GM18868 (cell line): Measurements from ENCODE around the gene ADGRE3.
"Not testable (repeated sequence)": the region's sequence is repeated elsewhere in the genome, so short reads cannot be mapped to it uniquely, and the experiment has no call there.

ENCODE experiments used
- ATAC-seq: cut with Tn5 transposase; IDR thresholded peaks from one replicate; pipeline ENCODE4 v1.9.1; 2021; ENCODE audit warnings: mild to moderate bottlenecking, moderate library complexity; ENCODE audit not compliant: unreplicated experiment

Gene ADGRE3

GRCh38 chr19:14669940-14670339, 4.7 kb downstream of the ADGRE3 start:
- no peak for ATAC-seq

DNA sequence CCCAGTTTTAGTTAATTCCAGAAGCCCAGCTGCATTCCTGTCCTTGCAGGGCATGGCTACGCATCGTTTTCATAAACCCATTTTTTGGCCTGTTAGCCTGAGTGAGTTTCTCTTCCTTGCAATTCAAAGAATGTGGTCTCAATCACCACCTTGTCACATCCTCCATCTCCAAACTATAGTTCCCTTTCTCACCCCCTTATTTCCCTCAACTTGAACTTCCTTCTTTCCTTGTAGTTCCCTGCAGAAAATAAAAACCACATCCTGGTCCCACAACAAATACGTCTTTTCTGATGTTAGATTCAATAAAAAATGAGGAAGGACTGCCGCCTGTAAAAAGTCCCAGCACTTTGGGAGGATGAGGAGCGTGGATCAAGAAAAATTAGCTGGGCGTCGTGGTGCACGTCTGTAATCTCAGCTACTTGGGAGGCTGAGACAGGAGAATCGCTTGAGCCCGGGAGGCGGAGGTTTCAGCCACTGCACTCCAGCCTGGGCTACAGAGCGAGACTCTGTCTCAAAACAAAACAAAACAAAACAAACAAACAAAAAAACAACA, 13.2 kb downstream of the ADGRE3 start:
- ATAC-seq: no peak

- ATAC-seq: no peak
Observed at GRCh38 chr19:14659874-14660489, 14.7 kb downstream of the ADGRE3 start.

GRCh38 chr19:14655726-14656125, 18.9 kb downstream of the ADGRE3 start:
- no peak for ATAC-seq

- no peak for ATAC-seq
Observed at GRCh38 chr19:14654786-14655560, 19.7 kb downstream of the ADGRE3 start.

- no peak for ATAC-seq
Observed at GRCh38 chr19:14650161-14650560, 24.5 kb downstream of the ADGRE3 start.

DNA sequence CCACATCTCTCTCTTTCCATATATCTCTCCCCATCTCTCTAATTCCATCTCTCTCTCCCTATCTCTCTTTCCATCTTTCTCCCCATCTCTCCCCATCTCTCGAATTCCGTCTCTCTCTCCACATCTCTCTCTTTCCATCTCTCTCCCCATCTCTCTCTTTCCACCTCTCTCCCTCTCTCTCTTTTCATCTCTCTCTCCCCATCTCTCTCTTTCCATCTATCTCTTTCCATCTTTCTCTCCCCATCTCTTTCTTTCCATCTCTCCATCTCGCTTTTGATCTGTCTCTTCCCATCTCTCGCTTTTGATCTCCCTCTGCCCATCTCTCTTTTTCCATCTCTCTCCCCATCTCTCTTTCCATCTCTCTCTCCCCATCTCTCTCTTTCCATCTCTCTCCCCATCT, 25.6 kb downstream of the ADGRE3 start:
- ATAC-seq: no peak

DNA sequence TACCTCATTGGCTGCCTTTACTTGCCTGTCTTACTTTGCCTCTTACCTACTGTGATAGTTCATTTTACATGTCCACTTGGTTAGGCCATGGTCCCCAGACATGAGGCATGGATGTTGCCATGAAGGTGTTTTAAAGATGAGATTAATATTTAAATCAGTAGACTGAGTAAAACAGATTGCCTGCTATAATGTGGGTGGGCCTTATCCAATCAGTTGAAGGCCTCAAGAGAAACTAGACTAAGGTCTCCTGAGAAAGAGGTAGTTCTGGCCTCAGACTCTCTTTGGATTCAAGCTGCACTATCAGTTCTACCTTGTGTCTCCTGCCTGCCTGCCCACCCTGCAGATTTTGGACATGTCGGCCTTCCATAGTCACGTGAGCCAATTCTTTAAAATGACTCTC, 26.1 kb downstream of the ADGRE3 start:
- ATAC-seq: no peak

DNA sequence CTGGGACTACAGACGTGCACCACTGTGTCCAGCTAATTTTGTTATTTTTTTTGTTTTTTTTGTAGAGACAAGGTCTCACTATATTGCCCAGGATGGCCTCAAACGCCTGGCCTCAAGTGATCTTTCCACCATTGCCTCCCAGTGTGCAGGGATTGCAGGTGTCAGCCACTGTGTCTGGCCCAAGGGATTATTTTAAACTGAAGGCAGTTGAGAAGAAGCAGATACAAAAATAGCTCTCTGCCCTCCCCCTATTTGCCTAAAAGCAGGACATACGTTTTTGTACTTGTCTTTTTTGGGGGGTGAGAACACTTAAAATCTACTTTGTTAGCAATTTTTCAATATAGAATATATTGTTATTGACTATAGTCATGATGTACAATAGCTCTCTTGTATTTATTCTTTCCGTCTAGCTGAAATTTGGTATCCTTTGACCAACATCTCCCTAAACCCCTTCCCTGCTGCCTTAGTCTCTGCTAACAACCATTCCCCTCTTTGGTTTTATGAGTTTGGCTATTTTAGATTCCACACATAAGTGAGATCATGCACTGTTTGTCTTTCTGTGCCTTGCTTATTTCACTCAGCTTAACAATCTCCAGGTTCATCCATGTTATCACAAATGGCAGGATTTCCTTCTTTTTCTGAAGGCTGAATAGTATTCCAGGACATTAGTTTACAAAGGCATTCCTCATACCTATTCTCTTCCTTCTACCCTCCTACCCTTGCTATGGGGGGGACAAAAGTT, 34.9 kb downstream of the ADGRE3 start:
- ATAC-seq: no peak

DNA sequence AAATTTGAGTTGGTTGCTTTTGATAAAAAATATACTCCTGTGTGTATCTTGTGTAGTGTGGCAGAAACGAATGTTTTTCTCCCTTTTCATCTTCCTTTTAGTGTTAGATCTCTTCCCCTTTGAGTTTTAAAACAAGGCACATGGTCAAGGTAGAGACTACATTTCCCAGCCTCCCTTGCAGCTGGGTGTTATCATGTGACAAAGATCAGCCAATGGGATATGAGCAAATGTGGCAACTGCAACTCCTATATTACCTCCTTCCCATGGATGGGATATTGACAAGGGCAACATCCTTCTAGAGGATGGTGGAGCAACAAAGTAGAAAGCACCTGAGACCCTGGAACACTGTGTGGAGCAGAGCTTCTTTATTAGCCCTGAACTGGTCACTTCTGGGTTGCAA, 42.4 kb downstream of the ADGRE3 start:
- ATAC-seq: no peak

DNA sequence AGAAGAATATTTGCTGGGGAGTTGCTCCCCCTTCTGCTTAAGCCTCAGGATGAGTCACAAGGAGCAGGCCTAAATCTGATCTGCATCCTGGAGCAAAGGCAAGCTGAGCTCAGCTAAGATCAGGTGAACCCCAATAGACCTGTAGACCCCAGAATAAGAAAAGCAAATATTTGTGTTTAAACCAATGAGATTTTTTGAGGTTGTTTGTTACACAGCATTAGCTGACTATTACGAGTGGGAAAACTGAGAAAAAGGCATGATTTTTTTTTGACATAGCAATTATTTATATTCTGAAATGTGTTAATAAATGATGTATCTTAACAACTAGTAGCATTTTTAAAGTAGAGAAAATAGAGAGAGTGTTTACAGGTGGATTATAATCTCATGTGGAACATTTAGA, 45.1 kb downstream of the ADGRE3 start:
- ATAC-seq: no peak

DNA sequence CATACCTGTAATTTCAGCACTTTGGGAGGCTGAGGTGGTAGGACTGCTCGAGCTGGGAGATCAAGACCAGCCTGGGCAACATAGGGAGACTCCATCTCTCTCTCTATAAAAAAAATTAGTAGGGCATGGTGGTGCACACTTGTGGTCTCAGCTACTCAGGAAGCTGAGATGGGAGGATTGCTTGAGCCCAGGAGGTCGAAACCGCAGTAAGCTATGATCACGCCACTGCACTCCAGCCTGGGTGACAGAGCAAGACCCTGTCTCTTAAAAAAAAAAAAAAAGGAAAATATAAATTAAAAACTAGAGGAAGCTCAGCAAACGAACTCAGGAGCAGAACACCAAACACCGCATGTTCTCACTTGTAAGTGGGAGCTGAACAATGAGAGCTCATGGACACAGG, 50.2 kb downstream of the ADGRE3 start:
- ATAC-seq: not testable (repeated sequence)

- ATAC-seq: no peak
Observed at GRCh38 chr19:14619404-14619803, 55.2 kb downstream of the ADGRE3 start.

DNA sequence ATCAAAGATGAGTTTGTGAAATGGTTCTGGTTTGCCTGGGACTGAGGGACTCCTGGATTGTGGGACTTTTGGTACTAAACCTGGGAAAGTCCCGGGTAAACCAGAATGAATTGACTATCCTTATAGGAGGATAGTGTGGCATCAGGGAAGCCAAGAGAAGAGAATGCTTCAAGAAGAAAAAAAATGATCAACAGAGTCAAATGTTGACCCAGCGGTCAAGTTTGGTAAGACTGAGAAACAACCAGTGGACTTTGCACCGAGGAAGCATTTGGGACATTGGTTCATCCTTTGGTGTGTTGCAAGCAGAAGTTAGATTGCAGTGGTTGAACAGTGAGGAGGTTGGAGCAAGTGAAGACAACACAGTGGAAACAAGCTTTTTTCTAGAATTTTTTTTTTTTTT, 58.2 kb downstream of the ADGRE3 start:
- no peak for ATAC-seq

DNA sequence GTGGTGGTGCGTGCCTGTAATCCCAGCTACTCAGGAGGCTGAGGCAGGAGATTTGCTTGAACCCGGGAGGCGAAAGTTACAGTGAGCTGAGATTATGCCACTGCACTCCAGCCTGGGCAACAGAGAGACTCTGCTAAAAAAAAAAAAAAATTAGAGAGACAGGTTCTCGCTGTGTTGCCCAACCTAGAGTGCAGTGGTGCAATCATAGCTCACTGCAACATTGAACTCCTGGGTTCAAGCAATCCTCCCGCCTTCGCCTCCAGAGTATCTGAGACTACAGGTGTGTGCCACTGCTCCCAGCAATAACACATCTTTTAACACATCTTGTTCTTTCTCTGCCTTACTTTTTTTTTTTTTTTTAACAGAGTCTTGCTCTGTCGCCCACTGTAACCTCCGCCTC, 59.0 kb downstream of the ADGRE3 start:
- ATAC-seq: no peak

DNA sequence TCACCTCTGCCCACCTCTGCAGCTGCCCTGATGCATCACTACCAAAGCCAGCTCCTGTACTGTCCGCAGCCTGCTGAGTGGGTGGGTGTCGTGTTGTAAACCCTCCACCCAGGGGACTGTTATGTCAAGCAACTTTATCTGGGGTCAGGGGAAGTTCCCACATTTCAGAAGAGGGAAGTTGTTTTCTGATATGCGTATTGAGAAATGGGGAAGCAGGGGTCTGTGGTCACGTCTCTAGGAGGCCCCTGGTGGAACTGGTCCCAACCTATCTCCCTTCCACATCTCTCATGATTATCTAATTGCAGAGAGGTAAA, 60.6 kb downstream of the ADGRE3 start:
- no peak for ATAC-seq

DNA sequence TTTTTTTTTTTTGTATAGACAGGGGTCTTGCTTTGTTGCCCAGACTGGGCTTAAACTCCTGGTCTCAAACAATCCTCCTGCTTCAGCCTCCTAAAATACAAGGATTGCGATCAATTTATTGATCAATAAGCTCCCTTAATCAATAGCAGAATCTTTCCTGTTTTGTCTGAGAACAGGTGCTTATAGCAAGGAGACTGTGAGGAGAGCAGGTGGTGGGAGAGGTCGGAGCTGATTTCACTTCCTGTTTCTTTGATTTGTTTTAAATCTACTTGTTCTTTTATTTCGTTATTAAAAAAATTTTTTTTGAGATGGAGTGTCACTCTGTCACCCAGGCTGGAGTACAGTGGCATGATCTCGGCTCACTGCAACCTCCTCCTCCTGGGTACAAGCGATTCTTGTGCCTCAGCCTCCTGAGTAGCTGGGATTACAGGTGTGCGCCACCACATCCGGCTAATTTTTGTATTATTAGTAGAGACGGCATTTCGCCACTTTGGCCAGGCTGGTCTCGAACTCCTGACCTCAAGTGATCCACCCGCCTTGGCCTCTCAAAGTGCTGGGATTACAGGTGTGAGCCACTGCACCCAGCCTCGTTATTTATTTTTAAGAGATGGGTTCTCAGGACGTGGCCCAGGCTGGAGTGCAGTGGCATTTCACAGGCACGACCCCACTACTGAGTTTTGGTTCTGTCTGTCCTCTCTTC, 61.1 kb downstream of the ADGRE3 start:
- ATAC-seq: not testable (repeated sequence)

DNA sequence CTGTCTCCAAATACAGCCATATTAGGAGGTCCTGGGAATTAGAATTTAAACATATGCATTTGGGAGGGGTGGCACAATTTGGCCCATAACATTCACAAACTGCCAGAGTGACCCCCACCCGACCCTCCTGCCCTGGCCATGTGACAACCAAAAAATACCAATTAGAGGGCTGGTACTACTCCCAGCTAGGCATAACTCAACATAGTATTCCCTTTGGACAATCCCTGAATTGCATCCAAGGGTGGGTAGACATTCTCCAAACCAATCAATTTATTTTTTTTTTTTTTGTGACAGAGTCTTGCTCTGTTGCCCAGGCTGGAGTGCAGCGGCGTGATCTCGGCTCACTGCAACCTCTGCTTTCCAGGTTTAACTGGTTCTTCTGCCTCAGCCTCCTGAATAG, 62.0 kb downstream of the ADGRE3 start:
- no peak for ATAC-seq

GRCh38 chr19:14612242-14612641, 62.4 kb downstream of the ADGRE3 start:
- ATAC-seq: not testable (repeated sequence)

GRCh38 chr19:14611051-14611450, 63.6 kb downstream of the ADGRE3 start:
- no peak for ATAC-seq

- no peak for ATAC-seq
Observed at GRCh38 chr19:14606627-14607026, 68.0 kb downstream of the ADGRE3 start.
